NT2/D1 (cell line): ENCODE data around the gene HOXD4.

Experiments
- DNase-seq: peaks from one replicate; pipeline ENCODE4 v3.0.0-alpha.2; 2011; ENCODE audit warnings: low read depth, low spot score
- H3K27me3 ChIP-seq: 2 replicates; pipeline ENCODE4 v1.6.0; 2011; ENCODE audit warnings: mild to moderate bottlenecking; ENCODE audit not compliant: insufficient read length, insufficient read depth
- H3K36me3 ChIP-seq: 2 replicates; pipeline ENCODE4 v1.6.1; 2011; ENCODE audit warnings: mild to moderate bottlenecking, low read length, mixed read lengths; ENCODE audit not compliant: insufficient read depth, insufficient read length
- H3K4me1 ChIP-seq: 2 replicates; pipeline ENCODE4 v1.5.1; 2011; ENCODE audit not compliant: insufficient read depth, insufficient read length
- H3K4me3 ChIP-seq: 2 replicates; pipeline ENCODE4 v1.5.1; 2011; ENCODE audit warnings: low read depth; ENCODE audit not compliant: insufficient read length
- H3K9ac ChIP-seq: 2 replicates; pipeline ENCODE4 v1.6.0; 2011; ENCODE audit warnings: low read depth; ENCODE audit not compliant: insufficient read length
- H3K9me3 ChIP-seq: 2 replicates; pipeline ENCODE4 v1.5.1; 2011; ENCODE audit warnings: mild to moderate bottlenecking, low read length; ENCODE audit not compliant: insufficient read depth
- SUZ12 ChIP-seq: IDR thresholded peaks from 2 replicates; pipeline ENCODE4 v1.6.1; 2011; ENCODE audit not compliant: insufficient read length, insufficient read depth; ENCODE audit errors: extremely low read depth
- YY1 ChIP-seq: IDR thresholded peaks from 2 replicates; pipeline ENCODE4 v1.6.1; 2011; ENCODE audit not compliant: insufficient read length, insufficient read depth
- ZNF274 ChIP-seq: IDR thresholded peaks from 2 replicates; pipeline ENCODE4 v1.6.1; 2011; ENCODE audit warnings: mild to moderate bottlenecking, low read depth, low read length

The HOXD4 gene

DNA sequence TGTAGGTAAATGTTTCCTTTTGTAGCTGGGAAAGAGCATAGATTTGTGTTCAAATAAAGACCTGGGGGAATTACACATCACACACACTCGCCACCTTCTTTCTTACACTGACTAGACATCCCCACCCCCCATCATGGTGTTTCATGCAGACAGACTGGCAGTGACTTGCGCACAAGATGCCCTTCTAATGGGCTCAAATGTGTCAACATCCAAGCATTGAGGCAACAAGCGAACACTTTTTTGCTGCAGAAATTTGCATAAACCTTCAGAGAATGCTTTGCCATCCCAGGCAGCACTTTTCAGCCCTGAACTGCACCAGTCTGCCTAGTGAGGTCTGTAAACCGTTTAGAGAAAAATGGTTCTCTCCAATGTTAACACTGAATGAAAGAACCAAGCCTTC lies 17.3 kb upstream of the HOXD4 start:
- TF ChIP-seq YY1 (no peak), ZNF274 (no peak), SUZ12 (no peak)
- no peak overlapping the region for H3K9ac ChIP-seq

GRCh38 chr2:176135035-176135440 lies 16.3 kb upstream of the HOXD4 start:
- DNase-seq: no peak
- Histone ChIP-seq H3K9me3 (no peaks in the 10 kb centered on the region), H3K4me3 (no peak overlapping the region), H3K4me1 (peaks cover 5% of the 10 kb centered on the region), H3K27me3 (peaks cover 96% of the 10 kb centered on the region), H3K9ac (no peak overlapping the region), H3K36me3 (no peaks in the 10 kb centered on the region)
- TF ChIP-seq YY1 (no peak), ZNF274 (no peak), SUZ12 (no peak)

More for the DNA sequence above, 17.3 kb upstream of the HOXD4 start:
- Histone ChIP-seq H3K9me3 (no peaks in the 10 kb centered on the region), H3K36me3 (no peaks in the 10 kb centered on the region), H3K4me3 (no peak overlapping the region), H3K4me1 (peaks cover 9% of the 10 kb centered on the region), H3K27me3 (peaks cover 99% of the 10 kb centered on the region)
- DNase-seq: no peak

DNA sequence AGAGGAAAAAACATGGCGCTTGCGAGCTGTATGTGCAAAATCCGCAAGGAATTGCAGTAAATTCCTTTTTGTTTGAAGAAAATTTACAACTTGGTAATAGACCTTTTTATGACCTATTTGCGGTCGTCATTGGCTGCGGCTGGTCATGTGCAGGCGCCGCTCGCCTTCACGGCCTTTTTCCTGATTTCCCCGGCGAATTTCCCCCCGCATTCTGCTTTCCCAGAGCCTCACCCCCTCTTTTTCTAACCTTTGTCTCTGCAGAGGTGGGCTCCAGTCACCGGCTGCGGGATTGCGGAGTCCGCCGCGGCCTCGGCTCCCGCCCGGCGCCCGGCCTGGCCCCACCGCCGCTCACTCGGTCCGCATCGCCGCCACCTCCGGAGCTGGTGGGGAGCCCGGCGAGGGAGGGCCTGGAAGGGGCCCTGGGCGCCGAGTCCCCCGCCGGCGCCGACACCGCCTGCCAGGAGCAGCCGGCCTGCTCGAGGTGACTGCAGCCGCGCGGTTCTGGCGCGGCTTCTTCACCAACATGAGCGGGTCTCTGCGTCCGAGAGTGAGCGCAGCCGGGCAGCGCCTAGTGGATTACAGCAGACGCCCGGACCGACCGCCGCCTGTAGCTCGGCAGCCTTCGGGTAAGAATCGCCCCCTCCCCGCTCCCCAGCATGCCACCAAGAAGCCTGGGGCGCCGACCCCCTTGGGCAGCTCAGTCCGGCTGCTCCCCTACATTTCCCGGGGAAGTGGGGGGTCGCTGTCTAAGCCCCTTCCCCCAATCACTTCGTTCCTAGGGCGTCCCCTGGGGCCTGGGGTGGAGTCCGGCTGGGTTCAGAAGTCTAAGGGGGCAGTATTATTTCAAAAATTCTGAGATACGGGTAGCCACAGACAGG lies 14.7 kb upstream of the HOXD4 start:
- TF ChIP-seq YY1: no peak
- TF ChIP-seq ZNF274: no peak
- TF ChIP-seq SUZ12: peak; percentile 84
- Histone ChIP-seq H3K36me3 (no peaks in the 10 kb centered on the region), H3K9ac (peak overlapping the region; percentile 44), H3K4me1 (peaks cover 3% of the 10 kb centered on the region), H3K9me3 (no peaks in the 10 kb centered on the region), H3K27me3 (peaks cover 89% of the 10 kb centered on the region), H3K4me3 (peak overlapping the region; percentile 36)
- no peak for DNase-seq

GRCh38 chr2:176137252-176137580 lies 14.1 kb upstream of the HOXD4 start:
- peaks cover 3% of the 10 kb centered on the region for H3K4me1 ChIP-seq
- peak overlapping the region; percentile 44 for H3K9ac ChIP-seq
- no peaks in the 10 kb centered on the region for H3K36me3 ChIP-seq
- TF ChIP-seq ZNF274 (no peak), SUZ12 (peak; percentile 44), YY1 (no peak)
- peaks cover 89% of the 10 kb centered on the region for H3K27me3 ChIP-seq
- no peak for DNase-seq
- H3K4me3 ChIP-seq: peak overlapping the region; percentile 36
- no peaks in the 10 kb centered on the region for H3K9me3 ChIP-seq

DNA sequence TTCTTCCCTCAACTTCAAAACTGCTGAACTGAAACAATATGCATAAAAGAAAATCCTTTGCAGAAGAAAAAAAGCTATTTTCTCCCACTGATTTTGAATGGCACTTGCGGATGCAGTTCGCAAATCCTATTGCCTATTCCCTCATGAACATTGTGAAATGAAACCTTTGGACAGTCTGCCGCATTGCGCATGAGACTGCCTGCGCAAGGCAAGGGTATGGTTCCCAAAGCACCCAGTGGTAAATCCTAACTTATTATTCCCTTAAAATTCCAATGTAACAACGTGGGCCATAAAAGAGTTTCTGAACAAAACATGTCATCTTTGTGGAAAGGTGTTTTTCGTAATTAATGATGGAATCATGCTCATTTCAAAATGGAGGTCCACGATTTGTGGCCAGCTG lies 13.4 kb upstream of the HOXD4 start:
- Histone ChIP-seq H3K27me3 (peaks cover 89% of the 10 kb centered on the region), H3K9ac (no peak overlapping the region), H3K4me3 (no peak overlapping the region), H3K36me3 (no peaks in the 10 kb centered on the region), H3K4me1 (peaks cover 3% of the 10 kb centered on the region), H3K9me3 (no peaks in the 10 kb centered on the region)
- TF ChIP-seq SUZ12: no peak
- no peak for TF ChIP-seq ZNF274
- TF ChIP-seq YY1: no peak
- no peak for DNase-seq

- Histone ChIP-seq H3K9me3 (no peaks in the 10 kb centered on the region), H3K9ac (no peak overlapping the region), H3K36me3 (no peaks in the 10 kb centered on the region), H3K4me1 (peaks cover 3% of the 10 kb centered on the region), H3K27me3 (peaks cover 89% of the 10 kb centered on the region), H3K4me3 (no peak overlapping the region)
- TF ChIP-seq SUZ12 (no peak), YY1 (no peak), ZNF274 (no peak)
- no peak for DNase-seq
These were observed 12.8 kb upstream of the HOXD4 start for GRCh38 chr2:176138526-176138922.

GRCh38 chr2:176138923-176139660 lies 12.3 kb upstream of the HOXD4 start:
- no peaks in the 10 kb centered on the region for H3K36me3 ChIP-seq
- DNase-seq: no peak
- peaks cover 89% of the 10 kb centered on the region for H3K27me3 ChIP-seq
- no peak overlapping the region for H3K9ac ChIP-seq
- H3K4me3 ChIP-seq: no peak overlapping the region
- no peak for TF ChIP-seq ZNF274
- no peak for TF ChIP-seq YY1
- no peak for TF ChIP-seq SUZ12
- H3K9me3 ChIP-seq: no peaks in the 10 kb centered on the region
- peaks cover 3% of the 10 kb centered on the region for H3K4me1 ChIP-seq
